ENCODE measurements around the gene PTCH1. TPM values are rescaled to one million over a fixed set of nuclear protein-coding genes. Genes with fewer than 3 reads are reported as not detected.

PTCH1 gene
- total RNA-seq, 3 donors from 2014 or later, result 11.9 to 38.1 (median 32.1) TPM

DNA sequence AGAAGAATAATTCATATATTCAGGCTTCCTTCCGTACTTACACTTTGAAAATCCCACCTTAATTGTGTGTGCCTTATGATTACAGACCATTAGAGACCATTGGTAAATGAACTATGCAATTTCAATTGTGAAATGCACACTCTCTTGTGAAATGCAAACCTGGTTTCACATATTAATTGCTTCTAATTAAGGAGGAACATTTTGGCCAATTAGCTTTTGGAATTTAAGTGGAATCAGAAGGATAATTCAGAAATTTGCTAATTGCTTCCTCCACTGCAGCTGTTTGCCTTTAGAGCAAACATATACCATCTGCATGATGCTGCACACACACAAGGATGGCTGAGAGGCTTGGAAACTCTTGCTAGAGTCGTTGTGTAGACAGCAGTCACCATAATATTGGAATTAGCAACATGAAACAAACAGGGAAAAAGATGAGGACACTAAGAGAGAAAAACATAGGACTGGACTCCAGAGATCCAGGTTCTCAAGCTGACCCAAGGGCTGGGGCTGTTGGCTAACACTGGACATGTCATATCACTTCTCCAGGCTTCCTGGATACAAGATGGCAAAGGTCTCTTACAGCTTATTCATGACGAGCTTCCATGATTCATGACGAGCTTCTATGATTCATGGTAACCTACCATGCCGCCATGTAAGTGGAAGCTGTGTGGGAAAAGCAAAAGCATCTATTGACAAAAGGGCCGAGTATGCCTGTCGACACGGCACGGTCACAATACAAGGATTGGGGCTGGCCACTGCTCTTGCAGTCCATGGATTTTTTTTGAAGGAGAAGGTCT is 78.0 kb downstream of the PTCH1 start:
- ATAC-seq (no peak), DNase-seq (no peak)
- Histone ChIP-seq H3K36me3 (ENCODE audit: low read depth) (no peaks in the 10 kb centered on the region), H3K9me3 (no peaks in the 10 kb centered on the region), H3K4me3 (no peak overlapping the region), H3K4me1 (ENCODE audit: low read depth) (no peaks in the 10 kb centered on the region)
- TF ChIP-seq, protein P1, sequence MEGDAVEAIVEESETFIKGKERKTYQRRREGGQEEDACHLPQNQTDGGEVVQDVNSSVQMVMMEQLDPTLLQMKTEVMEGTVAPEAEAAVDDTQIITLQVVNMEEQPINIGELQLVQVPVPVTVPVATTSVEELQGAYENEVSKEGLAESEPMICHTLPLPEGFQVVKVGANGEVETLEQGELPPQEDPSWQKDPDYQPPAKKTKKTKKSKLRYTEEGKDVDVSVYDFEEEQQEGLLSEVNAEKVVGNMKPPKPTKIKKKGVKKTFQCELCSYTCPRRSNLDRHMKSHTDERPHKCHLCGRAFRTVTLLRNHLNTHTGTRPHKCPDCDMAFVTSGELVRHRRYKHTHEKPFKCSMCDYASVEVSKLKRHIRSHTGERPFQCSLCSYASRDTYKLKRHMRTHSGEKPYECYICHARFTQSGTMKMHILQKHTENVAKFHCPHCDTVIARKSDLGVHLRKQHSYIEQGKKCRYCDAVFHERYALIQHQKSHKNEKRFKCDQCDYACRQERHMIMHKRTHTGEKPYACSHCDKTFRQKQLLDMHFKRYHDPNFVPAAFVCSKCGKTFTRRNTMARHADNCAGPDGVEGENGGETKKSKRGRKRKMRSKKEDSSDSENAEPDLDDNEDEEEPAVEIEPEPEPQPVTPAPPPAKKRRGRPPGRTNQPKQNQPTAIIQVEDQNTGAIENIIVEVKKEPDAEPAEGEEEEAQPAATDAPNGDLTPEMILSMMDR (IDR thresholded peaks at IDR 0.05), result no peak
- intact Hi-C loops (cut with DNase I, micrococcal nuclease), result no loop called here

DNA sequence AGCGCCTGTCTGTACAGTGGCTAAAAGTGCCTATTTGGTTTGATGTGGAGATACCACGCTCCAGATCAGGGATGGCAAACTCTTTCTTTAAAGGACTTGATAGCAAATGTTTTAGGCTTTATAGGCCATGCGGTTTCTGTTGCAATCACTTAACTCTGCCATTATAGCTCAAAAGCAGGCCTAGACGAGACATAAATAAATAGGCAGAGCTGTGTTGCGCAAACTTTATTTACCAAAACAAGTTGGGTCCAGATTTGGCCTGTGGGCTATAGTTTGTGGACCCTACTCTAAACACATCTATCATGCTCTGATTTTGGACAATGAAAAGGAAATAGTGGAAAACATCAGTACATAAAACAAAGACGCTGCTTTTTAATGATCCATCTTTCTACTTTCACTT is 79.2 kb downstream of the PTCH1 start:
- no peak for ATAC-seq
- TF ChIP-seq, protein P1 (IDR thresholded peaks at IDR 0.05), result no peak
- Histone ChIP-seq H3K36me3 (ENCODE audit: low read depth) (no peaks in the 10 kb centered on the region), H3K9me3 (no peaks in the 10 kb centered on the region), H3K4me1 (ENCODE audit: low read depth) (no peaks in the 10 kb centered on the region), H3K4me3 (no peak overlapping the region)
- no peak for DNase-seq
- intact Hi-C loops (cut with DNase I, micrococcal nuclease), result no loop called here

DNA sequence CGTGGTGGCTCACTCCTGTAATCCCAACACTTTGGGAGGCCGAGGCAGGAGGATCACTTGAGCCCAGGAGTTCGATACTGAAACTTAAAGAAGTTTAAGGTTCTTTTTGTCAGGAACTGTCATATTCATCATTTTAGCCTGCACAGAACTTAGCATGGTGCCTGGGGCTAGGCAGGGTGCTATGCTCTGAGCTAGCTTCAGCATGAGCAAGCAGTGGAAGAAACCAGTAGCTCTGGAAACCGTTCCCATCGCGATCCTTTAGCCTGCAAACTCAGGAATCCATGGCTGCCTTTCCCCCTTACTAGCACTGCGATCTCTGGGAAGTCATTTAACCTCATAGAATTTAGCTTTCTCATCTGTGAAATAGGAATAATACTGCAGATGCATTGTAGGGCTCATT is 80.4 kb downstream of the PTCH1 start:
- intact Hi-C loops (cut with DNase I, micrococcal nuclease), result no loop called here
- Histone ChIP-seq H3K4me1 (ENCODE audit: low read depth) (no peaks in the 10 kb centered on the region), H3K9me3 (no peaks in the 10 kb centered on the region), H3K36me3 (ENCODE audit: low read depth) (no peaks in the 10 kb centered on the region), H3K4me3 (no peak overlapping the region)
- TF ChIP-seq, protein P1 (IDR thresholded peaks at IDR 0.05), result no peak
- DNase-seq (no peak), ATAC-seq (no peak)

DNA sequence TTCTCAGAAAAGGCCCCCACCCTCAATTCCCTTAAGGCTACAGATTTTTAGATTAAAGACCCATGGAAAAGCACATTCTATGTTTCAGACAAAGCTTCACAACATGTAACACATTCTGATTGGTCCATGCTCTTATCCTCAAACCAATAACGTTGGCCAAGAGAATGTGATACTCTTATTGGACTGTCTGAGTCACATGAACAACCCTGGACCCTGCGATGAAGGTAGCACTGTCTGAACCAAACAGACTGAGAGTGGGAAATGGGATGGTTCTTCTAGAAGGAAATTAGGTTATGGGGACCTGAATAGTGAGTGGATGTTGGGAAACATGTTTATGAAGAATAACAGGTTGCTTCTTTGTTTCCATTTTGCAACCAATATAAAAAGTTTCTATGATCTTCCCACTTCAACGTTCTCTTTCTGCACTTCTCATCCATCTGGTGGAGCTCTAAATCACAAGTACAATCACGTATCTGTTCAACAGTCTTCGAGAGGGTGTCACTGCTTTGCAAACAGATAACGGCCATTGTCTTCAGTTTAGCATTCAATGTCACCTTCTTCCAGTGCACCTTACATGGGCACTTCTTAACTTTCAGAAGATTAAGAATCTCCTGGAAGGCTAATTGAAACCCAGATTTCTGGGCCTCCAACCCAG is 81.6 kb downstream of the PTCH1 start:
- DNase-seq (no peak), ATAC-seq (no peak)
- Histone ChIP-seq H3K4me1 (ENCODE audit: low read depth) (no peaks in the 10 kb centered on the region), H3K9me3 (no peaks in the 10 kb centered on the region), H3K4me3 (no peak overlapping the region), H3K36me3 (ENCODE audit: low read depth) (no peaks in the 10 kb centered on the region)
- TF ChIP-seq, protein P1 (IDR thresholded peaks at IDR 0.05), result no peak
- intact Hi-C loops (cut with DNase I, micrococcal nuclease), result no loop called here

DNA sequence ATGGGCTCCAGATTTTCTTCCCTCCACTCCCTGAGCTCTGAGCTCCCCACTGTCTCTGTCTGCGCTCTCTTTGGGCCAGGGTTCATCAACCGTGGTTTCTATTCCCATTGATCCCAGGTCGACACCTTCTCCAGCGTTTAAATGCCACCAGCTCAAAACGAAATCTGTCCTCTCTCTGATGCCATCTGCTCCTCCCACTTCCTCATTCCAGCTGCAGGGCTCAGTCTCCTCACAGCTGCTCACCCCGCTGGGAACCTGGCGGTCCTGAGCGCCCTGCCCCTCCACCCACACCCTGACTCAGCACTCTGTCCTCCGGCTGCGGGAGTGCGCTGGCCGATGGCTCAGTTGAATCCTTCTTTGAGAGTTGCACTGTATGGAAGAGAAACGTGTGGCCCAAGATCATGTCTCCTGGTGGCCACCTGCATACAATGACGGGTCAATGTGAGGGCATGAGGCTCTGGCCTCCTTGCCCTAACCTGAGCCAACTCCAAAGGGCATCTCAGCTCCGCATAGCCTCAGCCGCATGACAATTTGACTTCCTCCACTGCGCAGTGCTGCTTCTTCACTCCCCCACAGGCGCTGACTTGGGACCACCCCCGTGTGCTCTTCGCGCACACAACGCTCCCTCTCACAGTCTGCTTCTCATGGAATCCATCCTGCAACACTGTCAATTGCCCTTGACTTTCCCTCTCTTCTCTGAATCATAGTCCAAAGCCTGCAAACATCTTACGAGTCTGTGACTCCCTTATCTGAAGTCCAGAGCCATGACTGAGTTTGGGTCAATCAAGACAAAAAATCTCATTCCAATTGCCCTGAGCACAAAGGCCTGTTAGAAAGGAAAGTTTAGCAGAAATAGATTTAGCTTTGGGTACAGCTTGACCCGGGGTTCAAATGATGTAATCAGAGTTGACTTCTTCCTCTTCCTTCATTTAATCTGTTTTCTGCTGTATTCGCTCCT is 82.4 kb downstream of the PTCH1 start:
- intact Hi-C loops (cut with DNase I, micrococcal nuclease), result no loop called here
- H3K36me3 ChIP-seq (ENCODE audit: low read depth), result no peaks in the 10 kb centered on the region
- H3K4me1 ChIP-seq (ENCODE audit: low read depth), result no peaks in the 10 kb centered on the region
- DNase-seq, result peak in 1 of 3 donors; percentile 29
- peak; percentile 10 for ATAC-seq
- H3K4me3 ChIP-seq, result no peak overlapping the region
- H3K9me3 ChIP-seq, result no peaks in the 10 kb centered on the region
- TF ChIP-seq, protein P1 (IDR thresholded peaks at IDR 0.05), result no peak

Data from mucosa of descending colon (tissue), 3 donors.